GDM1 (cell line): ENCODE data around the gene SLC25A17.
"Not testable (repeated sequence)": the region's sequence is repeated elsewhere in the genome, so short reads cannot be mapped to it uniquely, and the experiment has no call there.

Experiments
- DNase-seq: peaks from one replicate; lab custom pipeline; 2025; lab: John Stamatoyannopoulos, UW

The SLC25A17 gene

GRCh38 chr22:40720156-40720537 lies 99.0 kb downstream of the SLC25A17 start:
- not testable (repeated sequence) for DNase-seq
